Natural killer cell (primary cell): ENCODE measurements around the gene TAX1BP1. TPM values are rescaled to one million over a fixed set of nuclear protein-coding genes. Genes with fewer than 3 reads are reported as not detected.

ENCODE experiments used
- ATAC-seq, 3 donors: fragments of 150-1000 bp in 2 of 3; fragments of 200-7000 bp in 1 of 3; cut with Tn5 transposase; 1 replicate in 1 of 3; 2 replicates in 2 of 3; pipeline ENCODE4 v1.10.0; 2021; ENCODE audit warnings: mild to moderate bottlenecking in 2 of 3, moderate library complexity in 2 of 3
- DNase-seq, 2 donors: peaks; one replicate each; pipeline versions ENCODE4 v3.0.0 to v3.0.0-alpha.2; 2013 to 2021; ENCODE audit warnings: mixed read lengths in 1 of 2
- H3K27ac ChIP-seq: one replicate; pipeline ENCODE4 v1.5.1; 2013; ENCODE audit warnings: mild to moderate bottlenecking, low read length
- H3K27me3 ChIP-seq: one replicate; pipeline ENCODE4 v1.6.1; 2013; ENCODE audit warnings: low read length; ENCODE audit not compliant: control insufficient read depth, insufficient read depth
- H3K36me3 ChIP-seq: one replicate; pipeline ENCODE4 v1.6.1; 2013; ENCODE audit warnings: low read length; ENCODE audit not compliant: control insufficient read depth, insufficient read depth
- H3K4me1 ChIP-seq: one replicate; pipeline ENCODE4 v1.6.1; 2013; ENCODE audit warnings: low read length; ENCODE audit not compliant: control insufficient read depth, insufficient read depth
- H3K4me3 ChIP-seq: one replicate; pipeline ENCODE4 v1.5.1; 2013; ENCODE audit warnings: low read length
- H3K9me3 ChIP-seq: one replicate; pipeline ENCODE4 v1.6.1; 2013; ENCODE audit warnings: low read length; ENCODE audit not compliant: control insufficient read depth, insufficient read depth
- H3K27ac Mint-ChIP-seq, 2 donors: one replicate each; pipeline ENCODE4 v1.8.0; 2022; ENCODE audit warnings: mild to moderate bottlenecking in 2 of 2, mixed read lengths in 2 of 2, moderate library complexity in 1 of 2
- H3K27me3 Mint-ChIP-seq, 2 donors: one replicate each; pipeline ENCODE4 v1.8.0; 2022; ENCODE audit warnings: low read depth in 2 of 2, mixed read lengths in 2 of 2
- H3K36me3 Mint-ChIP-seq: one replicate; pipeline ENCODE4 v1.8.0; 2022; ENCODE audit warnings: mixed read lengths
- H3K4me1 Mint-ChIP-seq, 2 donors: one replicate each; pipeline ENCODE4 v1.8.0; 2022; ENCODE audit warnings: mixed read lengths in 2 of 2
- H3K4me3 Mint-ChIP-seq: one replicate; pipeline ENCODE4 v1.8.0; 2022; ENCODE audit warnings: mild to moderate bottlenecking, moderate library complexity, mixed read lengths
- H3K9me3 Mint-ChIP-seq, 2 donors: one replicate each; pipeline ENCODE4 v1.8.0; 2022; ENCODE audit warnings: mixed read lengths in 2 of 2
- CTCF ChIP-seq: fragments of 200-600 bp; IDR thresholded peaks from one replicate; pipeline ENCODE4 v1.8.0; 2022; ENCODE audit warnings: antibody characterized with exemption
- WGBS: methylation state at CpG from one replicate; pipeline ENCODE4 v1.1.7; 2013; ENCODE audit warnings: missing lambda C conversion rate; ENCODE audit not compliant: insufficient coverage; 5-methylcytosine and 5-hydroxymethylcytosine counted together
- intact Hi-C: fragments of 100-400 bp; cut with micrococcal nuclease; formaldehyde crosslinking; loops from one replicate; pipeline ENCODE4 v1.14.2; 2022
- total RNA-seq, 4 donors: library from RNA; stranded (reverse); fragments of 120-200 nt in 1 of 4; gene quantifications; one replicate each; pipeline versions ENCODE4 v1.2.3 to v1.2.4, GENCODE V29; 2013 to 2022

TAX1BP1 gene
- total RNA-seq, 3 donors from 2014 or later (not counting 1 experiment from before 2014, with no cell fraction given), result 135 to 158 (median 150) TPM

DNA sequence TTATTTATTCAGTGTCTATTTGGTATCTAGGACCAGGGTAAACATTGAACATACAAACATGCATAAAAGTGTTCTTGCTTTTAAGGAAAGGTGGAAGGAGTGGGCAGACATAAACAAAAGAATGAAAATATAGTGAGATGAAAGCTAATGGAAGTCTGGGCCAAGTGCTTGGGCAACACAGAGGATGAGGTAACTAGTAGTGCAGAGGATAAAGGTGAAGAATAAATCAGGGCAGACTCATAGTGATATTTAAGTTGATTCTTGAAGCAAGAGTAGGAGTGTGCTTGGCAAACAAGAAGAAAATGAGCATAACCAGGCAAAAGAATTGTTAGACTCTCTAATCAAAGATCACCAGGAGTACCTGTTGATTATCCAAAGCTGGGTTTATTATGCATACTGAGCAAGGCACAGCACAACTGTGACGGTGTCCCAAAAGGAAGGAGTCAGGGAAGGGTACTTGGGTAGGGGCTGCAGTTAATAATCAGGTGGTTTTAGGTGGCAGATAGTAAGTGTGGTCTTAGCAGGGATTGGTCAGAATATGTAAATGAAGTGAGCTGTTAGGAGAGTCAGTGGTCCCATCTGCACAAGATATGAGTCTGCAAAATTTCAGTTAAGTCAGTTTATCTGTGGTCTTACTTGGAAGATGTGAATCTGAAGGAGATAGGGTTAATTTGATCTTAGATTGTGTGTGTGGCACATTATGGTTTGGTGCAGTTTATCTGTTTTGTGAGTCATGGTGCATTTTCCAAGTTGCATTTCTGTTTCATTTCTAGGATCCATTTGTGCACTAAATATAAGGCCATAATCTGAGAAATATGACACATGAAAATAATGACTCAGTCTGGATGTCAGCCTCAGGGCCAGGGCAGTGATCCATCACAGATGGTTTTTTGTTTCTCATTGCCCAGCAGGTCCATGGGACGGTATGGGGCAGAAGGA, 30.6 kb upstream of the TAX1BP1 start:
- Mint-ChIP-seq H3K36me3 (no peaks in the 10 kb centered on the region), H3K27me3 (peaks cover 6 to 9% of the 10 kb centered on the region in 2 donors), H3K27ac (no peak overlapping the region), H3K9me3 (no peaks in the 10 kb centered on the region), H3K4me3 (no peak overlapping the region), H3K4me1 (no peaks in the 10 kb centered on the region)
- H3K27me3 ChIP-seq, result no peaks in the 10 kb centered on the region
- H3K36me3 ChIP-seq, result no peaks in the 10 kb centered on the region
- no peak overlapping the region for H3K27ac ChIP-seq
- DNase-seq (no peak), ATAC-seq (peak in 1 of 3 donors; percentile 46)
- H3K4me1 ChIP-seq, result no peaks in the 10 kb centered on the region
- WGBS, result 83% methylated on average over 2 of the region's 2 CpGs
- intact Hi-C loops, result no loop called here
- H3K4me3 ChIP-seq, result no peak overlapping the region
- H3K9me3 ChIP-seq, result no peaks in the 10 kb centered on the region
- TF ChIP-seq CTCF, result no peak

DNA sequence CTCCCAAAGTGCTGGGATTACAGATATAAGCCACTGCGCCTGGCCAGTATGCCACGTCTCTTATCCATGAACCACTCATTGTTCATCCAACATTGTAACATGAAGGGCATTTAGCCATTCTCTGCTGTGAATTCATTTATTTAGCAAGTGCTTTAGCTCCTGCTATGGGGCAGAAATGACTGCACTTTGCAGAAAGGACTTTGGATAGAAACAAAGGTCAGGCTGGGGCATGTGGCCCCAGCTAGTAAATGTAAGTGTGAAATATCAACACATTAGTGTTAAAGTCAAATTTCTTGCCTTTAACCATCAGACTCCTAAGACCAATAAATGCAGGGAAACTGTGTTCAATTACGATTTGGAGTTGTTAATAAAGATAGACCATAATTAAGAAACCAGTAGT, 27.7 kb upstream of the TAX1BP1 start:
- H3K4me1 Mint-ChIP-seq, result no peaks in the 10 kb centered on the region
- no peaks in the 10 kb centered on the region for H3K36me3 Mint-ChIP-seq
- H3K27ac Mint-ChIP-seq, result no peak overlapping the region
- no peaks in the 10 kb centered on the region for H3K9me3 ChIP-seq
- H3K27me3 Mint-ChIP-seq, result peaks cover 15% of the 10 kb centered on the region in 2 donors
- no peaks in the 10 kb centered on the region for H3K4me1 ChIP-seq
- intact Hi-C loops, result no loop called here
- no peak for DNase-seq
- ATAC-seq, result no peak
- H3K27me3 ChIP-seq, result peaks cover 4% of the 10 kb centered on the region
- TF ChIP-seq CTCF, result no peak
- no peaks in the 10 kb centered on the region for H3K9me3 Mint-ChIP-seq
- H3K4me3 Mint-ChIP-seq, result no peak overlapping the region
- no peak overlapping the region for H3K27ac ChIP-seq
- H3K36me3 ChIP-seq, result no peaks in the 10 kb centered on the region
- WGBS, result 98% methylated on average over 2 of the region's 3 CpGs
- H3K4me3 ChIP-seq, result no peak overlapping the region

- no peak for DNase-seq
- peaks cover 4% of the 10 kb centered on the region for H3K27me3 ChIP-seq
- intact Hi-C loops, result no loop called here
- peaks cover 15% of the 10 kb centered on the region in 2 donors for H3K27me3 Mint-ChIP-seq
- no peaks in the 10 kb centered on the region for H3K9me3 Mint-ChIP-seq
- no peaks in the 10 kb centered on the region for H3K4me1 ChIP-seq
- no peak for ATAC-seq
- 86% methylated on average over 3 of the region's 4 CpGs for WGBS
- H3K4me1 Mint-ChIP-seq, result no peaks in the 10 kb centered on the region
- H3K36me3 ChIP-seq, result no peaks in the 10 kb centered on the region
- no peak for TF ChIP-seq CTCF
- no peak overlapping the region for H3K4me3 ChIP-seq
- no peak overlapping the region for H3K4me3 Mint-ChIP-seq
- H3K36me3 Mint-ChIP-seq, result no peaks in the 10 kb centered on the region
- H3K27ac ChIP-seq, result no peak overlapping the region
- no peaks in the 10 kb centered on the region for H3K9me3 ChIP-seq
- no peak overlapping the region for H3K27ac Mint-ChIP-seq
Observed at GRCh38 chr7:27714831-27715444, 25.0 kb upstream of the TAX1BP1 start.
